GM23248 (cell line): ENCODE measurements around the gene EIF4A3.

Experiments used
- EZH2 ChIP-seq: fragments of 200-600 bp; sonication (generic); IDR thresholded peaks from 2 replicates; pipeline ENCODE4 v1.6.1; 2018; ENCODE audit warnings: antibody characterized with exemption, mild to moderate bottlenecking; ENCODE audit not compliant: insufficient read depth, poor library complexity, severe bottlenecking
- EZH2phosphoT487 ChIP-seq: fragments of 200-600 bp; sonication (generic); IDR thresholded peaks from 2 replicates; pipeline ENCODE4 v1.6.1; 2018; ENCODE audit warnings: antibody characterized with exemption, moderate library complexity, mild to moderate bottlenecking, low read depth; ENCODE audit not compliant: insufficient read depth

- no peak for TF ChIP-seq EZH2
- no peak for TF ChIP-seq EZH2phosphoT487
Observed at GRCh38 chr17:80163336-80163735, 16.4 kb upstream of the EIF4A3 start.
